Gastrocnemius medialis (tissue), 4 donors: ENCODE data around the gene PLEKHH3.

Source experiments
- POLR2A ChIP-seq, 2 donors: fragments of 450-650 bp; IDR thresholded peaks; one replicate each; pipeline ENCODE4 v1.6.1; 2017; ENCODE audit warnings: antibody characterized with exemption in 2 of 2, mild to moderate bottlenecking in 2 of 2, moderate library complexity in 2 of 2
- TF ChIP-seq, protein P1 (sequence below), 5 experiments: fragments of 450-650 bp in 3 of 5; fragments of 200-600 bp in 2 of 5; sonication (generic) in 2 of 5; IDR thresholded peaks in 4 of 5; conservative IDR thresholded peaks in 1 of 5; 1 replicate in 4 of 5; 2 replicates in 1 of 5; pipeline ENCODE4 v1.5.1; 2016 to 2019; ENCODE audit warnings: antibody characterized with exemption in 5 of 5, mild to moderate bottlenecking in 3 of 5, moderate library complexity in 3 of 5

DNA sequence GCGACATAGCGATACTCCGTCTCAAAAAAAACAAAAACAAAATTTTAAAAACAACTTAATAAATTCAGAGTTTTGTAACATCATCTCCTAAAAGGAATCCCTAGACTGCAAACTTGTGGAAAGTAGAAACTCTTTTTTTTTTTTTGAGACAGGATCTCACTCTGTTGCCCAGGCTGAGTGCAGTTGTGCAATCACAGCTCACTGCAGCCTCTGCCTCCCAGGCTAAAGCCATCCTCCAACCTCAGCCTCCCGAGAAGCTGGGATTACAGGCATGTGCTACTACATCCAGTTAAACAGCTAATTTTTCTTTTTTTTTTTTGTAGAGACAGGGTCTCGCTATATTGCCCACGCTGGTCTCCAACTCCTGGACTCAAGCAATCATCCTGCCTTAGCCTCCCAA lies 48.3 kb upstream of the PLEKHH3 start:
- TF ChIP-seq, protein P1, sequence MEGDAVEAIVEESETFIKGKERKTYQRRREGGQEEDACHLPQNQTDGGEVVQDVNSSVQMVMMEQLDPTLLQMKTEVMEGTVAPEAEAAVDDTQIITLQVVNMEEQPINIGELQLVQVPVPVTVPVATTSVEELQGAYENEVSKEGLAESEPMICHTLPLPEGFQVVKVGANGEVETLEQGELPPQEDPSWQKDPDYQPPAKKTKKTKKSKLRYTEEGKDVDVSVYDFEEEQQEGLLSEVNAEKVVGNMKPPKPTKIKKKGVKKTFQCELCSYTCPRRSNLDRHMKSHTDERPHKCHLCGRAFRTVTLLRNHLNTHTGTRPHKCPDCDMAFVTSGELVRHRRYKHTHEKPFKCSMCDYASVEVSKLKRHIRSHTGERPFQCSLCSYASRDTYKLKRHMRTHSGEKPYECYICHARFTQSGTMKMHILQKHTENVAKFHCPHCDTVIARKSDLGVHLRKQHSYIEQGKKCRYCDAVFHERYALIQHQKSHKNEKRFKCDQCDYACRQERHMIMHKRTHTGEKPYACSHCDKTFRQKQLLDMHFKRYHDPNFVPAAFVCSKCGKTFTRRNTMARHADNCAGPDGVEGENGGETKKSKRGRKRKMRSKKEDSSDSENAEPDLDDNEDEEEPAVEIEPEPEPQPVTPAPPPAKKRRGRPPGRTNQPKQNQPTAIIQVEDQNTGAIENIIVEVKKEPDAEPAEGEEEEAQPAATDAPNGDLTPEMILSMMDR (IDR thresholded peaks at IDR 0.05 in 4 of 5, conservative IDR thresholded peaks at IDR 0.05 in 1 of 5), result no peak
- TF ChIP-seq POLR2A (IDR thresholded peaks at IDR 0.05), result no peak
